Endothelial cell (in vitro differentiated cells): ENCODE measurements around the gene TLE3. TPM values are rescaled to one million over a fixed set of nuclear protein-coding genes. Genes with fewer than 3 reads are reported as not detected.
A peak's percentile ranks its signal among the peaks of the same experiment; 100 is the strongest.

ENCODE experiments used
- DNase-seq: peaks from one replicate; pipeline ENCODE4 v3.0.0; 2021; ENCODE audit warnings: low spot score
- H3K27ac Mint-ChIP-seq: one replicate; pipeline ENCODE4 v1.8.0; 2021; ENCODE audit warnings: mixed read lengths, inconsistent platforms; ENCODE audit not compliant: unreplicated experiment
- H3K27me3 Mint-ChIP-seq: one replicate; pipeline ENCODE4 v1.8.0; 2021; ENCODE audit warnings: mild to moderate bottlenecking, moderate library complexity, mixed read lengths, inconsistent platforms; ENCODE audit not compliant: unreplicated experiment
- H3K36me3 Mint-ChIP-seq: one replicate; pipeline ENCODE4 v1.8.0; 2021; ENCODE audit warnings: mild to moderate bottlenecking, low read depth, mixed read lengths, inconsistent platforms; ENCODE audit not compliant: unreplicated experiment
- H3K4me1 Mint-ChIP-seq: one replicate; pipeline ENCODE4 v1.8.0; 2021; ENCODE audit warnings: mild to moderate bottlenecking, mixed read lengths, inconsistent platforms; ENCODE audit not compliant: unreplicated experiment
- H3K4me3 Mint-ChIP-seq: one replicate; pipeline ENCODE4 v1.8.0; 2021; ENCODE audit warnings: mild to moderate bottlenecking, mixed read lengths, inconsistent platforms; ENCODE audit not compliant: unreplicated experiment
- H3K9me3 Mint-ChIP-seq: one replicate; pipeline ENCODE4 v1.8.0; 2021; ENCODE audit warnings: mixed read lengths, inconsistent platforms; ENCODE audit not compliant: unreplicated experiment
- CTCF ChIP-seq: fragments of 200-600 bp; sonication (generic); IDR thresholded peaks from one replicate; pipeline ENCODE4 v1.5.0; 2021; ENCODE audit warnings: antibody characterized with exemption; ENCODE audit not compliant: unreplicated experiment
- total RNA-seq: library from RNA; stranded (reverse); fragmentation: NEBNext Ultra II Directional; extraction: Animal tissue kit (Norgen Biotek cat#: 25700); gene quantifications from one replicate; pipeline ENCODE4 v1.2.1, GENCODE V29; 2021; ENCODE audit not compliant: unreplicated experiment

Gene TLE3
- total RNA-seq, 1 donor from 2014 or later, result 80.8 TPM

GRCh38 chr15:70096215-70097062 lies 1.3 kb downstream of the TLE3 start:
- H3K27me3 Mint-ChIP-seq, result peaks cover 11% of the 10 kb centered on the region
- DNase-seq, result peak; percentile 67
- TF ChIP-seq CTCF, result no peak
- peak overlapping the region; percentile 96 for H3K27ac Mint-ChIP-seq
- H3K4me1 Mint-ChIP-seq, result peaks cover 39% of the 10 kb centered on the region
- peaks cover 4% of the 10 kb centered on the region for H3K36me3 Mint-ChIP-seq
- H3K9me3 Mint-ChIP-seq, result no peaks in the 10 kb centered on the region
- peak overlapping the region; percentile 99 for H3K4me3 Mint-ChIP-seq

- no peaks in the 10 kb centered on the region for H3K9me3 Mint-ChIP-seq
- H3K4me3 Mint-ChIP-seq, result peak overlapping the region; percentile 99
- peaks cover 44% of the 10 kb centered on the region for H3K4me1 Mint-ChIP-seq
- TF ChIP-seq CTCF, result peak; percentile 23
- DNase-seq, result no peak
- H3K27me3 Mint-ChIP-seq, result peaks cover 10% of the 10 kb centered on the region
- H3K27ac Mint-ChIP-seq, result peak overlapping the region; percentile 52
- H3K36me3 Mint-ChIP-seq, result peaks cover 4% of the 10 kb centered on the region
These were observed 2.1 kb downstream of the TLE3 start for GRCh38 chr15:70095408-70096214.

GRCh38 chr15:70094690-70095311 lies 2.9 kb downstream of the TLE3 start:
- Mint-ChIP-seq H3K27ac (peak overlapping the region; percentile 77), H3K4me1 (peaks cover 49% of the 10 kb centered on the region), H3K27me3 (peaks cover 9% of the 10 kb centered on the region), H3K4me3 (peak overlapping the region; percentile 99), H3K36me3 (peaks cover 7% of the 10 kb centered on the region), H3K9me3 (no peaks in the 10 kb centered on the region)
- no peak for DNase-seq
- TF ChIP-seq CTCF, result no peak

GRCh38 chr15:70093481-70094319 lies 4.0 kb downstream of the TLE3 start:
- Mint-ChIP-seq H3K27me3 (peaks cover 9% of the 10 kb centered on the region), H3K36me3 (peaks cover 9% of the 10 kb centered on the region), H3K4me3 (peak overlapping the region; percentile 56), H3K4me1 (peaks cover 57% of the 10 kb centered on the region), H3K9me3 (no peaks in the 10 kb centered on the region), H3K27ac (no peak overlapping the region)
- TF ChIP-seq CTCF, result no peak
- no peak for DNase-seq
